GM10847 (cell line): ENCODE measurements around the gene MFSD8.

Experiments
- POLR2A ChIP-seq: IDR thresholded peaks from 2 replicates; pipeline ENCODE4 v1.6.1; 2011; ENCODE audit not compliant: insufficient read length; ENCODE audit errors: extremely low read depth

The MFSD8 gene

DNA sequence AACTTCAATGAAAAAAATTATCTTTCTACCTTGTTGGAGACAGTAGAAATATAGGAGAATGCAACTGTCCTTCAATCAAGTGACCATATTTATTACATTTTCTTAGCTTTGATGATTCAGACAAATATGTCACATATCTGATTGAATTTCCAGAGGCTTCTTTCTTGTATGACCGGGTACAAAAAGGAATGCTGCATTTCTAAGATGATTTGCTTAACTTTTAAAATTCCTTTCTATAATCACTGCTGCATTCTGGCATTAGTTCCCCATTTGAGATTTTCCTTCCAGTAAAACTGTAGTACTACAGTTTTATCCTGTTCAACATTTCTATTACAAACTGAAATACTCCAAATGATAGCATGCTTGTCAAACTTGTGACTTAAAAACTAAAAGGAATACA lies 5.2 kb downstream of the MFSD8 start:
- TF ChIP-seq POLR2A, result no peak

GRCh38 chr4:127957105-127957504 lies 7.9 kb downstream of the MFSD8 start:
- TF ChIP-seq POLR2A, result no peak

DNA sequence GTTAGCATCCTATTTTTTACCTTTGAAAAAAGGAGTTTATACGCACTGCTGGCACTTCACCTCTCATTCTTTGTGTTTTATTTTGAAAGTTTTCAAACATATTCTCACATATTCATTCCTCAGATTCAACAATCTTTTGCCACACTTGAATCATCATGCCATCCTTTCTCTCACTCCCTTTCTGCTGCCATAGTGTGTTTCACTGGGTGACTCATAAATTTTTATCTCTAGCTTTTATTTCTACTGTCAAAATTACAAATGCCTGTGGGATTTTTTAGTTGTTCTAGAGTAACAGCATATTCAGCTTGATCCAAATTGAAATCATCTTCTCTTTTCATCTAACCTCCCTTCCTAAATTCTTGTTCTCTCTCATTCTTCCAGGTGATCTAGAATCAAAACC lies 28.0 kb downstream of the MFSD8 start:
- TF ChIP-seq POLR2A, result no peak

GRCh38 chr4:127930175-127930574 lies 34.8 kb downstream of the MFSD8 start:
- TF ChIP-seq POLR2A, result no peak

DNA sequence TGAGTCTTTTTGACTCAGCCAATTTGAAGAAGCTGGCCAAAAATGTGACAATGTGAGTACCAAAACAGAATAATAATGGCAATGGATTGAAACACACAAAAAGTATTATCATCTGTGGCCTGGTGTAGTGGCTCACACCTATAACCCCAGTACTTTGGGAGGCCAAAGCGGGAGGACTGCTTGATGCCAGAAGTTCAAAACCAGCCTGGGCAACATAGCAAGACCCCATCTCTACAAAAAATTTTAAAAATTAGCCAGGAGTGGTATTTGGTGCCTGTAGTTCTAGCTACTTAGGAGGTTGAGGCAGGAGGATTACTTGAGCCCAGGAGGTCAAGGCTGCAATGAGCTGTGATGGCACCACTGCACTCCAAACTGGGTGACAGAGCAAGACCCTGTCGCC lies 42.7 kb downstream of the MFSD8 start:
- TF ChIP-seq POLR2A, result no peak

- TF ChIP-seq POLR2A, result no peak
Observed at GRCh38 chr4:127920521-127920920, 44.5 kb downstream of the MFSD8 start.

DNA sequence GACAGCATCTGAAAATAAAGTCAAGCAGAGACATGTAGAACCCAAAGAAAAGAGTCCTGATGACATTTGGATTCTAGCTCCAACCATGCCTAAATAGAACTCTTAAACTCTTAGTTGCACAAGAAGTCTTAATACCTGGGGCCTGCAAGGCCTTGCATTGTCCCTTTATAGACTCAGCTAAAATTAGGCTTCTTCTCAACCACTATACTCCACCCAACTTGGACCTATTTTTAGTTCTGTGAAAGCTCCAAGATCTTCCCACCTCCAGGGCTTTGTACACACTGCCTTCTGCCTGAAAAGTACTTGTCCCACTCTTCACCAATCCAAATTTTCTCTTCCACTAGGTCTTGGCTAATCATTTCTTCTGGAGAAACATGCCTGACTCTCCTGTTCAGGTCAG lies 47.8 kb downstream of the MFSD8 start:
- no peak for TF ChIP-seq POLR2A

GRCh38 chr4:127916512-127916911 lies 48.5 kb downstream of the MFSD8 start:
- TF ChIP-seq POLR2A, result no peak

DNA sequence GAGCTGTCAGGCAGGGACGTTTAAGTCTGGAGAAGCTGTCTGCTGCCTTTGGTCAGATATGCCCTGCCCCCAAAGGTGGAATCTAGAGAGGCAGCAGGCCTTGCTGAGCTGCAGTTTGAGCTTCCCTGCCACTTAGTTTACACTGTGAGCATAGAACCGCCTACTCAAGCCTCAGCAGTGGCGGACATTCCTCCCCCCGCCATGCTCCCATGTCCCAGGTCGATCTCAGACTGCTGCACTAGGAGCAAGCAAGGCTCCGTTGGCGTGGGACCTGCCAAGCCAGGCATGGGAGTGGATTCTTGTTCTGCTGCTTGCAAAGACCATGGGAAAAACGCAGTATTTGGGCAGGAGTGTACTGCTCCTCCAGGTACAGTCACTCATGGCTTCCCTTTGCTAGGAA lies 59.9 kb downstream of the MFSD8 start:
- no peak for TF ChIP-seq POLR2A

DNA sequence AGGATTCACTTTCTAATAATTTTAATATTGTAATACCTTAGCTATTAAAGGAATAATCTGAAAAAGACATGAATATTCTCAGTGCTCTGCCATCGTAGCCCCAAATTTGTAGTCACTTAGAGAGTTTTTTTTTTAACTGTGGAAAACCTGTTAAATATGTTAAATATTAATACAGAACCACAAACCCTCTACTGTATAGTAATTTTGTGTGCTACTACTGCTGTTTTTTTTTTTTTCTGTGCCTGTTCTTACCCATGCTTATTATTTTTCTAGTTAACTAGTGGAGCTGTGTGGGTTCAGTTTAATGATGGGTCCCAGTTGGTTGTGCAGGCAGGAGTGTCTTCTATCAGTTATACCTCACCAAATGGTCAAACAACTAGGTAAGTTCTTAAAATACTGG lies 68.4 kb downstream of the MFSD8 start:
- TF ChIP-seq POLR2A, result no peak

DNA sequence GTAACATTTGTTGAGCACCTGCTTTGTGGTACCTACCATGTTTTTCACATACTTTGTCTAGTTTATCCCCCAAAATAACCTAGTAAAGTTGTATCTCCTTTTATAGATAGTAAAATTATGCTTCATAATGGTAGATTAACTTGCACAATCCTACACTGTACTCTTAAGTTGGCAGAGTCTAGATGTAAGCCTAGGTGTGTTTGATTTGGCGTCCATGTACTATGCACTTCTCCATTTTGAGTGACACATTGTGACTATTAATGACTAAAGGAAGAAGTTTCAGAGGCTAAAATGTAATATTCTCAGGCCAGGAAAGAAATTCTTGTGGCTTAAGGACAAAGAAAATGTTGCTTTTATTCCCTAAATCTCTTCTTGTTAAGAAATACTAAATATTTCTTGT lies 68.9 kb downstream of the MFSD8 start:
- TF ChIP-seq POLR2A, result no peak

- no peak for TF ChIP-seq POLR2A
Observed at GRCh38 chr4:127889903-127890302, 75.1 kb downstream of the MFSD8 start.

- TF ChIP-seq POLR2A, result no peak
Observed at GRCh38 chr4:127888559-127888958, 76.4 kb downstream of the MFSD8 start.

GRCh38 chr4:127881563-127881864 lies 83.5 kb downstream of the MFSD8 start:
- no peak for TF ChIP-seq POLR2A

- TF ChIP-seq POLR2A, result peak; percentile 51
Observed at GRCh38 chr4:127880763-127881562, 84.0 kb downstream of the MFSD8 start, which contains the start of gene PLK4. Gene PLK4 (plus strand): TSS chr4:127880893. CDS start chr4:127881135, 242 bp downstream.

- no peak for TF ChIP-seq POLR2A
Observed at GRCh38 chr4:127875791-127876190, 89.2 kb downstream of the MFSD8 start.

DNA sequence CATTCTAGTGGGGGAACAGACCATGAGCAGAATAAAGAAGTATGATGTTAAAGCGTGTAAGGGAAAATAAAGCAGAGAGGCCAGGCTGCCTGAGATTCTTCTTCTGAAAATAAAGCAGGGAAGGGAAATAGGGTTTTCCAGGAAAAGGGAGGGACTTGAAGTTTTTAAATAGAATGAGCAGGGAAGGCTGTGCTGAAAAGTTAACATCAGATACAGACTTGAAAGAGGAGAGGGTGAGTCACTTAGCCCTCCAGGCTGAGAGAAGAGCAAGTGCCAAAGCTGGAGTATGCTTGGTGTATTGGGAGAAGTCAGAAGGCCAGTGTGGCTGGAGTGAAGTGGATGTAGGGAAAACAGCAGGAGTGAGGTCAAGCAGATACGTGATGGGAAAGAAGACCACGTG lies 94.3 kb downstream of the MFSD8 start:
- no peak for TF ChIP-seq POLR2A

DNA sequence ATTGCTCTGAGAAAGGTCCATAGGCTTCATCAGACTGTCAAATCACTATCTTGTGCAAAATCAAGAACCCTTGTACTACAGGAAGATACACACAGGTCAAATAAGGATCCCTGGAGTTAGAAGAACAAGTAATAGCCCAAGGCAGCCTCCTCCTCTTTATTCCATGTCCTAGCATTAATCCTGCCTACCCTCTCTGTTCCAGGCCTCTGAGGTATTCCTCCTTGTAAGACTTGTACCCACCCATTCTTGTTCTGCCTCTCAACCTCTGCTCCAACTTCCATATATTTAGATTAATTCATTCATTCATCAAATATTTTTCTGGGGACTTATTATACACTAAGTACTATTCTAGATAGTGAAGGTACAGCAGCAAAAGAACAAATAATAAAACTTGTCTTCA lies 94.7 kb downstream of the MFSD8 start:
- TF ChIP-seq POLR2A, result no peak

DNA sequence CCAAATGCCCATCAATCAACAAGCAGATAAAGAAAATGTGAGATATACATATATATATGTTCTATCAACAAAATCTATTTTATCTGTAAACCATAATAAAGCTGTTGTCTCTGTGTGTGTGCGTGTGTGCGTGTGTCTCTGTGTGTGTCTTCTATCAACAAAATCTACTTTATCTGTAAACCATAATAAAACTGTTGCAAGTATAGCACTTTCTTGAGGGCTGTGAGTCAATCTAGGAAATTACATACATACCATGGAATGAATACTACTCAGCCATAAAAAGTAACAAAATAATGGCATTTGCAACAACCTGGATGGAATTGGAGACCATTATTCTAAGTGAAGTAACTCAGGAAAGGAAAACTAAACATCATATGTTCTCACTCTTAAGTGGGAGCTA lies 96.8 kb downstream of the MFSD8 start:
- no peak for TF ChIP-seq POLR2A
